ENCODE results near the gene ARID4A. TPM values are rescaled to one million over a fixed set of nuclear protein-coding genes. Genes with fewer than 3 reads are reported as not detected.

The ARID4A gene
- total and polyA plus RNA-seq, 2 of the 13 experiments (the other 11 are each of a cell fraction or from before 2014, with no cell fraction given): 7.2 to 9.7 TPM

DNA sequence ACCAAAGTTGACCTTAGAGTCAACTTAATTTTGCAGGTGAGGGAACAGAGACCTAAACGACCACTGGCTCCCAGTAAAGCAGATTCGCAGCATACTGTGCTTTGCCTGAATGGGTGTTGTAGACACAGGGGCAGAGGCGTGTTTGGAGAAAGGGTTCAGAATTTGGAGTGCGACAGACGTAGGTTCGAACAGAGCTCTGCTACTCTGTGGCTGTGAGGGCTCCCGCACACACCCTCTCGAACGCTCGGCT is 97.1 kb downstream of the ARID4A start (continued):
- 0 out of 2 replicates have a peak, but pooled peaks have one; percentile 28 for TF ChIP-seq ZKSCAN5 (CRISPR knock-in tag; IDR thresholded peaks at IDR 0.05)
- TF ChIP-seq ZNF143 (CRISPR knock-in tag; IDR thresholded peaks at IDR 0.05): no peak
- TF ChIP-seq BHLHE40 (IDR thresholded peaks at IDR 0.05; ENCODE audit: low read length): no peak
- no peak for TF ChIP-seq ZNF234 (CRISPR knock-in tag; conservative IDR thresholded peaks at IDR 0.05)
- TF ChIP-seq, protein P1, sequence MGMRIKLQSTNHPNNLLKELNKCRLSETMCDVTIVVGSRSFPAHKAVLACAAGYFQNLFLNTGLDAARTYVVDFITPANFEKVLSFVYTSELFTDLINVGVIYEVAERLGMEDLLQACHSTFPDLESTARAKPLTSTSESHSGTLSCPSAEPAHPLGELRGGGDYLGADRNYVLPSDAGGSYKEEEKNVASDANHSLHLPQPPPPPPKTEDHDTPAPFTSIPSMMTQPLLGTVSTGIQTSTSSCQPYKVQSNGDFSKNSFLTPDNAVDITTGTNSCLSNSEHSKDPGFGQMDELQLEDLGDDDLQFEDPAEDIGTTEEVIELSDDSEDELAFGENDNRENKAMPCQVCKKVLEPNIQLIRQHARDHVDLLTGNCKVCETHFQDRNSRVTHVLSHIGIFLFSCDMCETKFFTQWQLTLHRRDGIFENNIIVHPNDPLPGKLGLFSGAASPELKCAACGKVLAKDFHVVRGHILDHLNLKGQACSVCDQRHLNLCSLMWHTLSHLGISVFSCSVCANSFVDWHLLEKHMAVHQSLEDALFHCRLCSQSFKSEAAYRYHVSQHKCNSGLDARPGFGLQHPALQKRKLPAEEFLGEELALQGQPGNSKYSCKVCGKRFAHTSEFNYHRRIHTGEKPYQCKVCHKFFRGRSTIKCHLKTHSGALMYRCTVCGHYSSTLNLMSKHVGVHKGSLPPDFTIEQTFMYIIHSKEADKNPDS (CRISPR knock-in tag; IDR thresholded peaks at IDR 0.05): no peak
- TF ChIP-seq SRSF9 (IDR thresholded peaks at IDR 0.05; ENCODE audit: borderline replicate concordance, insufficient read depth, low read depth, low read length, poor library complexity, severe bottlenecking): no peak
- no peak for TF ChIP-seq MEIS1 (CRISPR knock-in tag; IDR thresholded peaks at IDR 0.05; ENCODE audit: borderline replicate concordance)
- TF ChIP-seq CCAR2 (optimal IDR thresholded peaks at IDR 0.05; ENCODE audit: low read depth, low read length): no peak
- TF ChIP-seq ZNF761 (CRISPR knock-in tag; conservative IDR thresholded peaks at IDR 0.05): no peak
- peak; percentile 44 for TF ChIP-seq ZEB1 (IDR thresholded peaks at IDR 0.05; ENCODE audit: insufficient replicate concordance, low read depth)
- TF ChIP-seq ZNF468 (CRISPR knock-in tag; IDR thresholded peaks at IDR 0.05): no peak

All from HepG2 (cell line).